RPMI7951 (cell line): Measurements from ENCODE around the gene ANK2. TPM values are rescaled to one million over a fixed set of nuclear protein-coding genes. Genes with fewer than 3 reads are reported as not detected.

ENCODE experiments used
- DNase-seq: peaks from one replicate; pipeline ENCODE4 v3.0.0-alpha.2; 2012; ENCODE audit warnings: low read depth
- total RNA-seq: library from RNA; depleted of rRNA; stranded (reverse); fragments of >200 nt; shearing (Covaris generic); gene quantifications from 2 replicates; pipeline ENCODE4 v1.2.3, GENCODE V29; 2014; rRNA removed

The ANK2 gene
- 7.0 and 10.5 TPM in 2 replicates for total RNA-seq

- DNase-seq, result no peak
Measured at GRCh38 chr4:113049421-113050370, at the start of gene ANK2. Gene ANK2 (plus strand): TSS chr4:113049653. CDS start chr4:113049729, 76 bp downstream.

DNA sequence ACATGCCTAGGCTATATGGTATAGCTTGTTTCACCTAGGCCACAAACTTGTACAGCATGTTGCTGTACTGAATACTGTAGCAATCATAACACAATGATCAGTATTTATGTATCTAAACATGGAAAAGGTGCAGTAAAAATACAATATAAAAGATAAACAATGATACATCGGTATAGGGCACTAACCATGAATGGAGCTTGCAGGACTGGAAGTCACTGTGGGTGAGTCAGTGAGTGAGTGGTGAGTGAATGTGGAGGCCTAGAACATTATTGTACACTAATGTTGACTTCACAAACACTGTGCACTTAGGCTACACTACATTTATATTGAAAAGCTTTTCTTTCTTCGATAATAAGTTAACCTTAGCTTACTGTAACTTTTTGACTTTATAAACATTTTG is 45.6 kb upstream of the ANK2 start:
- DNase-seq, result no peak

DNA sequence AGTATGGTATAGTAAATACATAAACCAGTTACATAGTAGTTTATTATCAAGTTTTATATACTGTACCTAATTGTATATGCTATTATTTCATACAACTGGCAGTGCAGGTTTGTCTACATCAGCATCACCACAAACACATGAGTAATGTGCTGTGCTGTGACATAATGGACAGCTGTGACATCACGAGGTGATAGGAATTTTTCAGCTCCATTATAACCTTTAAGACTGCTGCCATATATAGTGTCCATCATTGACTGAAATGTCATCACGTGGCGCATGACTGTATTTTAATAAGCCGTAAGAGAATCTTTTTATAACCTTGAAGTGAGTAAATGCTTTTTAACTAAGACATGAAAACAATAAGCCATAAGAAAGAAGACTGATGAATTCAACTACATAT is 44.8 kb upstream of the ANK2 start:
- no peak for DNase-seq

GRCh38 chr4:113006632-113007031 is 42.8 kb upstream of the ANK2 start:
- no peak for DNase-seq

DNA sequence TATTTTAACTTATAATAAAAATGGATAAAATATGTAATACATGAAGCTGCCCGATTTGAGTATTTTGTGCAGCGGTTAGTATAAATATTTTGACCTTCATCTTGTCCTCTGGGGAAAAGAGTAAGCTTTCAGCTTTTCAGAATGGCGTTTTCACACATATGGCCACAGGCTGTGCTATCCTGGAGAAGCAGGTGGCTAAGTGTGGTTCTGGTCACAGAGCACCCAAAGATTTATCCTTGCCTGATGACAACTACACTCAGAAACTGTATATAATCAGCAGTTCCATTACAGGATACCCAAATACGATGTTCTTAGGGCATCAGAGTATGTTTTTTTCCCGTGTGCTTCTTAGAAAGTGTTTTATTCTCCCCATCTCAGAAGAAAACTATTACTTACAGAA is 42.3 kb upstream of the ANK2 start:
- no peak for DNase-seq

GRCh38 chr4:113008135-113008534 is 41.3 kb upstream of the ANK2 start:
- no peak for DNase-seq

GRCh38 chr4:113008716-113009115 is 40.7 kb upstream of the ANK2 start:
- DNase-seq, result no peak

GRCh38 chr4:113009461-113009860 is 40.0 kb upstream of the ANK2 start:
- DNase-seq, result no peak

DNA sequence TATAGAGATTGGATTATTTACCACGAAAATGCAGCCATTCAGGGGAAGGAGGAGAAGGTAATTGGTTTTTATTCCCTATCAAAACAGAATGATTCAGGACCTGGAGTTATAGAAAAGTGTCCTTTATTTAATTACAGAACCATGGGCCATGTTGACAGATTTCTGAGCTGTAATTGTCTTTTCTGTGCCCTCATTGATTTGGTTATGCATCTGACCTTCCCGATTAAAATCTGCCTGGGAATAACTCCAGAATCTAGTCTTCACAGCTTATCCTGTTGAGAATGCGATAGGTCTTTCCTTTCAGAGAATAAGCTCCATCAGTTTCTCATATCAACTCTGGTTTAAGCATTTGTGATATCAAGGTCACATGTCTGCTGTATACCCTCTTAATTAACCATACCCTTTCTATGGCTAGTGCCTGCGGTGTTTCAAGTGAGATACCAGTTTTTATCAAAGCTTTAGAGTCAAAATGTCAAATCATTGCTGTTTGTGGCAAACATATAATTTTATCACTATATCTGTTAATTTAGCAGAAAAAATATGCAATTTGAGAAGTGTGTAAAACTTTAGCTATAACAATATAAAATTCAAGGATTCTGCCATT is 37.2 kb upstream of the ANK2 start:
- DNase-seq, result no peak

GRCh38 chr4:113012786-113013185 is 36.7 kb upstream of the ANK2 start:
- no peak for DNase-seq

DNA sequence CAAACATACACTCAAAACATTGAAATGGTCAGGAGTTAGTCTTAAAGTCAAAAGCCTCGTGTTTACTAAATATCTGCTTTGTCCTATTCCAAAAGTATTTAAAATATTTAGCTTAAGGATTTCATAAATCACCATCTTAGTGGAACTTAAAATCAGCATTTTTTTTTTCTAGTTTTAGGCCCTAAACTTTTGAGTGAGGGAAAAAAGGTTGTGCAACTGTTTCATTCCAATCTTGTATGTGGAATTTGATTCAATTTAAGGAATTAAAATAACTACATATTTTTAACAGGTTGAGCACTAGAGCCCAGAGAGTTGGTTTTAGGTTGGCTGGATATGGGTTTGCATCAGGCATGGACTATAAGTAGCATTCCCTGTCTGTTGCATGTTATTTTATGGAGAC is 35.7 kb upstream of the ANK2 start:
- no peak for DNase-seq

DNA sequence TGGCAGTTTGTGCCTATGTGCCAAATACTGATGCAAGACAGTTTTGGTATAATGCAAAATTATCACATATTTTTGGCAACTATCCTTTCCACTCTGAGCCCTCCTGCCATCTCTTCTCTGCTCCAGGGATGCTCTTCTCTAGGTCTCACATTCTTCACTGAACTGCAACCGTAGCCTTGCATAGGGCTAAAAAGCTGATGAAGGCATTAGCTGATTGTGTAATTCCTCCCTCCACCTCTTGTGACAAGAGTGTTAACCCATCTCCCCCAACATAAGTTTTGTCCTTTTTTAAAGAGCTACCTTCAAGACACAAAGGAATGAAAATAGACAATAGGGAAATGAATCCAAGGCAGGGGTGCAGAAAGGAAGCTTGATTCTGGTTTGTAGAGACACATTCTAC is 33.1 kb upstream of the ANK2 start:
- DNase-seq, result no peak

- no peak for DNase-seq
Measured at GRCh38 chr4:113020966-113021365, 28.5 kb upstream of the ANK2 start.

- no peak for DNase-seq
Measured at GRCh38 chr4:113024388-113024787, 25.1 kb upstream of the ANK2 start.

DNA sequence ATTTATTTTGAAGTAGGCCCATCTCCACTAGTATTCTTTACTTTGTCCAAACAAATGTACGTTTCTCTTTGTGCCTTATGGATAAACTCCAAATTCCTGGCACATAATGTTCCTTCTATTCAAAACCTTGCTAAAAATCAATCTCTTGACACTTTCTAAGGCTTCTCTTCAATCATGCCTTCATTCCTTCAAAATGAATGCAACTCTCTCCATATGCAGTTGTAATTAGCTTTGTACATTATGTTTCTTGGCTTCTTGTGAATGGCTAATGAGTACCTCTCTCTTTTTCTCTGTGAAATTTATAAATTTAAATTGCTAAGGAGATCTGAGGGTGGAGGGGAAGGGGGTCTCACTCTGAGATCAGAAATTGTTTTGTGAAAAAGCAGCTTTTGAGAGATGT is 24.0 kb upstream of the ANK2 start:
- DNase-seq, result no peak

- peak; percentile 2 for DNase-seq
Measured at GRCh38 chr4:113026556-113026955, 22.9 kb upstream of the ANK2 start.

DNA sequence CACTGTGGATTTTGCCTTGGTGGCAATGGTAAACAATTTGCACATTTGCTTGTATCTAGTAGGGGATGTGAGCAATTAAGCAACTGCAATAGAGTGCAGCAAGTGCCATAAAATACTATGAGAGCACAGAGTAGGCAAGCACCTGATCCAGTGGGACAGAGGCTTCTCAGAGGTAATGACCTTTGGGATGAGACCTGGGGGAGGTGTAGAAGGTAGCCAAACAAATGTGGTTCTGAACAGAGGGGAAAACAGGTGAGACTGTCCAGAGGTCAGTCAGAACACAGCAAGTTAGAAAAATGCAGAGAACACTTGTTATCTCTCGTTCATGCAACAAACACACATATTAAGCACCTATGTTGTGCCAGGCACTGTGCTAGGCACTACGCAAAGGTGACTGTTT is 21.4 kb upstream of the ANK2 start:
- DNase-seq, result no peak

DNA sequence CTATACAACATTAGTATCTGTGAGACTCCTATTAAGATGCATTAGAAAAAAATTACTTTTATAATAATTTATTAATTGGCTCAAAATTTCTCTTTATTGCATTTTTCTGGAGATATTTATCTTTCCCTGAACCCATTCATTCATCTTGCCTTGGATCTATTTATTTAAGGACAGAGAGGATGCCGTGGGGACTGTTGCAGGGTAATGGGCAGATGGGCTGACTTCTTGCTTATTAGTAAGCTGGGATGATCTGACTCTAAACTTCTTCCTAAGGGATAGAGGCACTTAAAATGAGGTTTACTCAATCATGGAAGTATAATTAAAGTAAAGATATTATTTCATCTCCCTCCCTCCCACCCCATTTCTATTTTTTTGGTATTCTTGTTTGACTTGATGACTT is 18.2 kb upstream of the ANK2 start:
- DNase-seq, result no peak

GRCh38 chr4:113040793-113041192 is 8.7 kb upstream of the ANK2 start:
- DNase-seq, result no peak

GRCh38 chr4:113042502-113042901 is 7.0 kb upstream of the ANK2 start:
- no peak for DNase-seq

DNA sequence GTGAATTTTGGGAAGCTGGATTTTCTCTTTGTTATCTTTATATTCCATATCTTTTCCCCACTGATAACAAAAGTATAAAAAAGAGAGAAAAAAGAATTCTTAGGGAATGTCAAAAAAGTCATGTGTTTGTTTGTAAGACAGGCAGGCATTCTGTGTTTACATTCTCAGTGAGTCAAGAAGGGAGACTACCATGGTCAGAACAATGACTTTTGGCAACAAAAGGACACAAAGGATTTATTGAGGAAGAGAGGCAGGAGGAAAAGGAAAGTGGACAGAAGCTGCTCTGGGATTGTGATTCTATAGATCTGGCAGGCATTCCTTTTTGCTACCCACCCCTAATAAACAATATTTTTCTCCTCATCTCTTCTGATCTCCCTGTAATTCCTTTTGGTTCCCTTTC is 5.9 kb upstream of the ANK2 start:
- DNase-seq, result no peak

GRCh38 chr4:113050371-113050755 is 910 bp downstream of the ANK2 start:
- no peak for DNase-seq

GRCh38 chr4:113050837-113051236 is 1.4 kb downstream of the ANK2 start:
- DNase-seq, result no peak
